Measurements from ENCODE around the gene RAD23B.

GRCh38 chr9:107280543-107280942 lies 2.5 kb upstream of the RAD23B start:
- TF ChIP-seq CTCF (IDR thresholded peaks at IDR 0.05) (no peak), POLR2A (IDR thresholded peaks at IDR 0.05) (no peak)

Data from Peyer's patch (tissue), 4 donors.